Endothelial cell of umbilical vein (primary cell): ENCODE measurements around the gene TEDC2. TPM values are rescaled to one million over a fixed set of nuclear protein-coding genes. Genes with fewer than 3 reads are reported as not detected.

Source experiments
- BruUV-seq: library from RNA; stranded (reverse); fragments of 400-500 nt; replicated peaks from 2 replicates; lab custom pipeline; 2021; lab: Mats Ljungman, UMichigan
- CTCF ChIA-PET: fragments of 300-600, 350-600 bp; sonication (Branson Sonifier 250); formaldehyde crosslinking; loops from one replicate; lab custom pipeline; 2021; ENCODE audit warnings: antibody characterized with exemption, inconsistent platforms; lab: Charles Lee
- POLR2A ChIA-PET: fragments of 300-600, 350-600 bp; sonication (Branson Sonifier 250); formaldehyde crosslinking; loops from one replicate; lab custom pipeline; 2021; ENCODE audit warnings: antibody characterized with exemption, inconsistent platforms; lab: Charles Lee
- DNase-seq: peaks from one replicate; pipeline ENCODE4 v3.0.0-alpha.2; 2011; ENCODE audit warnings: low read depth, low spot score
- FAIRE-seq: peaks from 2 replicates; lab custom pipeline; 2011; peaks lifted over from hg19 to GRCh38; lab: Jason Lieb, UNC
- H2AFZ ChIP-seq: 2 replicates; pipeline ENCODE4 v1.6.0; 2012; ENCODE audit warnings: low read depth, low read length, control low read depth, inconsistent platforms
- H3K27ac ChIP-seq: 2 replicates; pipeline ENCODE4 v1.5.1; 2011; ENCODE audit warnings: low read depth, mild to moderate bottlenecking, control low read depth, low read length, moderate library complexity; ENCODE audit not compliant: insufficient read depth
- H3K27me3 ChIP-seq, 2 experiments: 2 replicates each; pipeline versions ENCODE4 v1.6.0 to v1.6.1; 2011; ENCODE audit warnings: low read length in 2 of 2, mixed read lengths in 1 of 2; ENCODE audit not compliant: control insufficient read depth in 2 of 2, insufficient read depth in 2 of 2
- H3K36me3 ChIP-seq, 2 experiments: 2 replicates in 1 of 2; 3 replicates in 1 of 2; pipeline ENCODE4 v1.5.1; 2011; ENCODE audit warnings: low read length in 2 of 2, mild to moderate bottlenecking in 1 of 2, moderate library complexity in 1 of 2; ENCODE audit not compliant: control insufficient read depth in 2 of 2, insufficient read depth in 2 of 2; ENCODE audit errors: extremely low read depth in 1 of 2
- H3K4me1 ChIP-seq: 3 replicates; pipeline ENCODE4 v1.5.1; 2011; ENCODE audit warnings: mild to moderate bottlenecking, low read length; ENCODE audit not compliant: control insufficient read depth, insufficient read depth; ENCODE audit errors: extremely low read depth
- H3K4me2 ChIP-seq: 2 replicates; pipeline ENCODE4 v1.6.1; 2011; ENCODE audit warnings: low read length, control low read depth, mixed read lengths; ENCODE audit not compliant: insufficient read depth
- H3K4me3 ChIP-seq, 3 experiments: fragments of 200-600 bp in 1 of 3; sonication (generic), shearing (Covaris generic) in 1 of 3; replicated peaks in 1 of 3; 2 replicates each; pipeline ENCODE4 v1.5.1; 2011 to 2016; ENCODE audit warnings: control low read depth in 3 of 3, low read length in 3 of 3, mild to moderate bottlenecking in 2 of 3, inconsistent platforms in 1 of 3, low read depth in 1 of 3, moderate library complexity in 1 of 3; ENCODE audit not compliant: insufficient read depth in 1 of 3
- H3K79me2 ChIP-seq: 2 replicates; pipeline ENCODE4 v1.6.0; 2012; ENCODE audit warnings: low read length, inconsistent platforms; ENCODE audit not compliant: control insufficient read depth, insufficient read depth
- H3K9ac ChIP-seq: replicated peaks from 2 replicates; pipeline ENCODE3; 2011; ENCODE audit warnings: low read length, control low read depth; ENCODE audit not compliant: insufficient read depth; ENCODE audit errors: extremely low read depth
- H3K9me1 ChIP-seq: replicated peaks from 3 replicates; pipeline ENCODE4 v1.6.0; 2011; ENCODE audit warnings: mild to moderate bottlenecking, low read length; ENCODE audit not compliant: control insufficient read depth, insufficient read depth; ENCODE audit errors: extremely low read depth
- H3K9me3 ChIP-seq: replicated peaks from 2 replicates; pipeline ENCODE4 v1.5.1; 2012; ENCODE audit warnings: low read length, inconsistent platforms; ENCODE audit not compliant: control insufficient read depth, insufficient read depth
- H4K20me1 ChIP-seq: replicated peaks from 2 replicates; pipeline ENCODE3; 2011; ENCODE audit warnings: mild to moderate bottlenecking, low read length; ENCODE audit not compliant: control insufficient read depth, insufficient read depth; ENCODE audit errors: extremely low read depth
- EZH2 ChIP-seq: IDR thresholded peaks from 2 replicates; pipeline ENCODE4 v1.6.1; 2012; ENCODE audit warnings: borderline replicate concordance, low read depth, mild to moderate bottlenecking, moderate library complexity, low read length, inconsistent platforms; ENCODE audit not compliant: severe bottlenecking
- FOS ChIP-seq: IDR thresholded peaks from 2 replicates; pipeline ENCODE4 v1.6.1; 2011; ENCODE audit warnings: mild to moderate bottlenecking, low read length, moderate library complexity, borderline replicate concordance; ENCODE audit not compliant: insufficient read depth
- GATA2 ChIP-seq: IDR thresholded peaks from 2 replicates; pipeline ENCODE4 v1.7.0; 2011; ENCODE audit warnings: low read depth, mild to moderate bottlenecking, moderate library complexity, mixed read lengths, low read length; ENCODE audit not compliant: insufficient read length, insufficient read depth
- JUN ChIP-seq: IDR thresholded peaks from 2 replicates; pipeline ENCODE4 v1.6.1; 2011; ENCODE audit warnings: borderline replicate concordance, low read depth; ENCODE audit not compliant: insufficient read length, insufficient read depth
- MYC ChIP-seq: IDR thresholded peaks from one replicate; pipeline ENCODE4 v1.6.1; 2011; ENCODE audit warnings: mild to moderate bottlenecking, low read depth, low read length
- POLR2A ChIP-seq: IDR thresholded peaks from 2 replicates; pipeline ENCODE4 v1.6.1; 2012; ENCODE audit warnings: low read depth, mild to moderate bottlenecking, control low read depth, low read length
- POLR2AphosphoS5 ChIP-seq: IDR thresholded peaks from 2 replicates; pipeline ENCODE4 v1.6.1; 2012; ENCODE audit warnings: low read depth, mild to moderate bottlenecking, control low read depth, low read length, moderate library complexity; ENCODE audit not compliant: insufficient read depth
- dilution Hi-C: fragments of 300-500 bp; cut with MboI; formaldehyde crosslinking; loops from one replicate; pipeline ENCODE4 v1.15.0; 2019; ENCODE audit warnings: low sequenced_read_pairs; ENCODE audit not compliant: extremely low pct_ligation_motif_present
- intact Hi-C: fragments of 100-400 bp; cut with micrococcal nuclease; formaldehyde crosslinking; loops from one replicate; pipeline ENCODE4 v1.10.0; 2022
- polyA plus RNA-seq, 4 experiments: library from polyadenylated mRNA; depleted of rRNA in 3 of 4; stranded (reverse) in 3 of 4; unstranded in 1 of 4; fragments of >200 nt; gene quantifications; 2 replicates each; pipeline versions ENCODE4 v1.2.1 to v1.2.3, GENCODE V29; 2011 to 2012; ENCODE audit warnings: missing spikeins in 1 of 4
- total RNA-seq: library from RNA; stranded (reverse); gene quantifications from 2 replicates; pipeline ENCODE4 v1.2.3, GENCODE V29; 2021
- TF ChIP-seq, protein P1 (sequence below): IDR thresholded peaks from 2 replicates; pipeline ENCODE4 v1.6.1; 2011; ENCODE audit not compliant: insufficient read depth, insufficient read length
- TF ChIP-seq, protein P2 (sequence below), 2 donors: IDR thresholded peaks; 1 replicate in 1 of 2; 2 replicates in 1 of 2; pipeline ENCODE4 v1.5.1; 2011; ENCODE audit warnings: low read length in 2 of 2, mild to moderate bottlenecking in 2 of 2, moderate library complexity in 2 of 2, control low read depth in 1 of 2, inconsistent platforms in 1 of 2, low read depth in 1 of 2; ENCODE audit not compliant: insufficient read depth in 1 of 2; ENCODE audit errors: extremely low read depth in 1 of 2

The TEDC2 gene
- total and polyA plus RNA-seq, 2 donors (not counting 3 experiments of a cell fraction or from before 2014, with no cell fraction given), result 7.6 to 12.7 TPM

DNA sequence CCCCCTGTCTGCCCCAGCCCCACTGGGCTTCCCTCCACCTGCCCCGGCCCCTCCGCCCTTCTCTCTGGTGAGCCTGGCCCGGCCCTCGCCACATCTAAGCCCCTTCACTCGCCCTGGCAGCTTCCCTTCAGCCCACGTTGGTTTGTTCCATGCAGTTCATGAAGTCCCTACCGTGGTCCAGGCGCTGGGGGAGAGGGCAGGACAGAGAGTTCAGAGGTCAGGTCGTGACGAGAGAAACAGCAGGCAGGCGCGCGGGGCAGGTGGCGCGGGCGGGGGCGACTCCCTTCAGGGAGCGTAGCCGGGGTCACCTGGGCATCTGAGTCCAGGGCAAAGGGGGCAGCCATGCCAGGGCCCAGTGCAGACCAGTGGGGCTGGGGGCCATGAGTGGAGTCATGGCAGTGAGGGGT is 8.9 kb upstream of the TEDC2 start:
- Histone ChIP-seq H3K9me3 (no peaks in the 10 kb centered on the region), H3K9me1 (no peaks in the 10 kb centered on the region), H3K27ac (no peak overlapping the region), H3K9ac (no peak overlapping the region), H3K79me2 (peaks cover 1% of the 10 kb centered on the region), H3K27me3 (no peaks in the 10 kb centered on the region), H3K4me2 (no peak overlapping the region), H3K4me3 (no peak overlapping the region), H2AFZ (no peak overlapping the region), H3K36me3 (peaks cover 21 to 39% of the 10 kb centered on the region in 2 experiments), H4K20me1 (no peaks in the 10 kb centered on the region), H3K4me1 (no peaks in the 10 kb centered on the region)
- dilution Hi-C loops, result no loop called here
- intact Hi-C loops, result no loop called here
- TF ChIP-seq POLR2AphosphoS5 (no peak), EZH2 (no peak), POLR2A (no peak), MYC (no peak), FOS (no peak), GATA2 (no peak), JUN (no peak)
- TF ChIP-seq, protein P1, sequence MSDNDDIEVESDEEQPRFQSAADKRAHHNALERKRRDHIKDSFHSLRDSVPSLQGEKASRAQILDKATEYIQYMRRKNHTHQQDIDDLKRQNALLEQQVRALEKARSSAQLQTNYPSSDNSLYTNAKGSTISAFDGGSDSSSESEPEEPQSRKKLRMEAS, result no peak
- TF ChIP-seq, protein P2, sequence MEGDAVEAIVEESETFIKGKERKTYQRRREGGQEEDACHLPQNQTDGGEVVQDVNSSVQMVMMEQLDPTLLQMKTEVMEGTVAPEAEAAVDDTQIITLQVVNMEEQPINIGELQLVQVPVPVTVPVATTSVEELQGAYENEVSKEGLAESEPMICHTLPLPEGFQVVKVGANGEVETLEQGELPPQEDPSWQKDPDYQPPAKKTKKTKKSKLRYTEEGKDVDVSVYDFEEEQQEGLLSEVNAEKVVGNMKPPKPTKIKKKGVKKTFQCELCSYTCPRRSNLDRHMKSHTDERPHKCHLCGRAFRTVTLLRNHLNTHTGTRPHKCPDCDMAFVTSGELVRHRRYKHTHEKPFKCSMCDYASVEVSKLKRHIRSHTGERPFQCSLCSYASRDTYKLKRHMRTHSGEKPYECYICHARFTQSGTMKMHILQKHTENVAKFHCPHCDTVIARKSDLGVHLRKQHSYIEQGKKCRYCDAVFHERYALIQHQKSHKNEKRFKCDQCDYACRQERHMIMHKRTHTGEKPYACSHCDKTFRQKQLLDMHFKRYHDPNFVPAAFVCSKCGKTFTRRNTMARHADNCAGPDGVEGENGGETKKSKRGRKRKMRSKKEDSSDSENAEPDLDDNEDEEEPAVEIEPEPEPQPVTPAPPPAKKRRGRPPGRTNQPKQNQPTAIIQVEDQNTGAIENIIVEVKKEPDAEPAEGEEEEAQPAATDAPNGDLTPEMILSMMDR (IDR thresholded peaks at IDR 0.05; ENCODE audit: extremely low read depth in 1 of 2, insufficient read depth in 1 of 2, low read depth in 1 of 2, low read length in 2 of 2), result no peak
- CTCF ChIA-PET, result interaction anchor here (1.7 kb wide), 1 partner anchor 50 kb away, joined by 6 read pairs; no protein-coding TSS in a partner anchor
- POLR2A ChIA-PET, result no interaction called here
- no peak for FAIRE-seq
- BruUV-seq, result no TSS peak
- DNase-seq, result no peak
